HG03139 (cell line): Measurements from ENCODE around the gene SOX5.

Experiments used
- ATAC-seq: cut with Tn5 transposase; IDR thresholded peaks from one replicate; pipeline ENCODE4 v1.9.1; 2021; ENCODE audit not compliant: unreplicated experiment

SOX5 gene

GRCh38 chr12:23618718-23619117, 330.8 kb downstream of the SOX5 start:
- ATAC-seq: no peak

GRCh38 chr12:23617749-23618148, 331.7 kb downstream of the SOX5 start:
- ATAC-seq: no peak

GRCh38 chr12:23614280-23614679, 335.2 kb downstream of the SOX5 start:
- no peak for ATAC-seq

GRCh38 chr12:23611320-23611719, 338.1 kb downstream of the SOX5 start:
- no peak for ATAC-seq

- ATAC-seq: no peak
Measured at GRCh38 chr12:23600919-23601318, 348.6 kb downstream of the SOX5 start.

- ATAC-seq: no peak
Measured at GRCh38 chr12:23596568-23596967, 352.9 kb downstream of the SOX5 start.

- no peak for ATAC-seq
Measured at GRCh38 chr12:23587833-23588559, 361.5 kb downstream of the SOX5 start.

- no peak for ATAC-seq
Measured at GRCh38 chr12:23585782-23586163, 363.7 kb downstream of the SOX5 start.

GRCh38 chr12:23585156-23585781, 364.2 kb downstream of the SOX5 start:
- ATAC-seq: no peak

GRCh38 chr12:23581913-23582312, 367.6 kb downstream of the SOX5 start:
- ATAC-seq: no peak

GRCh38 chr12:23579257-23579656, 370.2 kb downstream of the SOX5 start:
- no peak for ATAC-seq

- ATAC-seq: peak; percentile 88
Measured at GRCh38 chr12:23576372-23576771, 373.1 kb downstream of the SOX5 start.

GRCh38 chr12:23569356-23569755, 380.1 kb downstream of the SOX5 start:
- ATAC-seq: no peak

- no peak for ATAC-seq
Measured at GRCh38 chr12:23566133-23566532, 383.3 kb downstream of the SOX5 start.

- ATAC-seq: no peak
Measured at GRCh38 chr12:23564451-23565152, 384.9 kb downstream of the SOX5 start.

- ATAC-seq: no peak
Measured at GRCh38 chr12:23561364-23562345, 387.8 kb downstream of the SOX5 start.

GRCh38 chr12:23560611-23561010, 388.9 kb downstream of the SOX5 start:
- peak; percentile 84 for ATAC-seq

GRCh38 chr12:23559268-23559753, 390.2 kb downstream of the SOX5 start:
- ATAC-seq: no peak

- ATAC-seq: no peak
Measured at GRCh38 chr12:23556661-23557060, 392.8 kb downstream of the SOX5 start.

- no peak for ATAC-seq
Measured at GRCh38 chr12:23555825-23556207, 393.7 kb downstream of the SOX5 start.
